SU-DHL-6 (cell line): ENCODE results near the gene KCTD10.
A peak's percentile ranks its signal among the peaks of the same experiment; 100 is the strongest.

Source experiments
- H2AFZ ChIP-seq: fragments of 200-600 bp; sonication (generic); 2 replicates; pipeline ENCODE4 v1.6.1; 2014; ENCODE audit warnings: low read depth, mild to moderate bottlenecking, moderate library complexity, mixed read lengths, antibody characterized with exemption, low read length; ENCODE audit not compliant: severe bottlenecking
- H3F3A ChIP-seq: fragments of 200-600 bp; shearing (Covaris generic); 2 replicates; pipeline ENCODE4 v1.6.0; 2016; ENCODE audit warnings: antibody characterized with exemption, mild to moderate bottlenecking; ENCODE audit not compliant: insufficient read depth
- H3K27ac ChIP-seq: fragments of 200-600 bp; sonication (generic); 2 replicates; pipeline ENCODE4 v1.5.1; 2016; ENCODE audit warnings: low read depth, mild to moderate bottlenecking, low read length, moderate library complexity, mixed read lengths
- H3K27me3 ChIP-seq: fragments of 200-600 bp; sonication (generic), shearing (Covaris generic); 2 replicates; pipeline ENCODE4 v1.6.0; 2014; ENCODE audit warnings: mild to moderate bottlenecking, low read length
- H3K36me3 ChIP-seq: fragments of 200-600 bp; sonication (generic); 2 replicates; pipeline ENCODE4 v1.6.1; 2014; ENCODE audit warnings: mild to moderate bottlenecking, low read length, mixed read lengths
- H3K4me2 ChIP-seq: fragments of 300-600, 200-600 bp; shearing (Covaris generic), sonication (generic); 2 replicates; pipeline ENCODE4 v1.6.0; 2014; ENCODE audit warnings: low read length, low read depth, mild to moderate bottlenecking; ENCODE audit not compliant: poor library complexity, severe bottlenecking
- H3K4me3 ChIP-seq: fragments of 200-600 bp; sonication (generic); 2 replicates; pipeline ENCODE4 v1.5.1; 2014; ENCODE audit warnings: antibody characterized with exemption, low read length, mild to moderate bottlenecking, mixed read lengths; ENCODE audit not compliant: insufficient read depth, poor library complexity, severe bottlenecking
- H3K79me2 ChIP-seq: fragments of 200-600 bp; sonication (generic); 2 replicates; pipeline ENCODE4 v1.6.1; 2014; ENCODE audit warnings: mild to moderate bottlenecking, low read length, moderate library complexity; ENCODE audit not compliant: insufficient read depth
- H3K9ac ChIP-seq: fragments of 200-600 bp; sonication (generic); 2 replicates; pipeline ENCODE4 v1.7.0; 2014; ENCODE audit warnings: mild to moderate bottlenecking, low read length
- H3K9me2 ChIP-seq: fragments of 200-600 bp; sonication (generic); replicated peaks from 2 replicates; pipeline ENCODE4 v1.6.1; 2014; ENCODE audit warnings: low read length; ENCODE audit not compliant: insufficient read depth
- H3K9me3 ChIP-seq: fragments of 200-600 bp; sonication (generic); 2 replicates; pipeline ENCODE4 v1.6.1; 2014; ENCODE audit warnings: low read length, mixed read lengths; ENCODE audit not compliant: insufficient read depth
- H4K20me1 ChIP-seq: fragments of 200-600 bp; sonication (generic); 2 replicates; pipeline ENCODE4 v1.6.1; 2014; ENCODE audit warnings: low read depth, mild to moderate bottlenecking, antibody characterized with exemption, low read length, moderate library complexity, mixed read lengths
- CTCF ChIP-seq: fragments of 200-600 bp; sonication (generic); IDR thresholded peaks from one replicate; pipeline ENCODE4 v1.5.1; 2017; ENCODE audit warnings: antibody characterized with exemption, mild to moderate bottlenecking, low read length, moderate library complexity; ENCODE audit not compliant: insufficient read depth, poor library complexity, severe bottlenecking
- EZH2phosphoT487 ChIP-seq: fragments of 200-600 bp; sonication (generic), shearing (Covaris generic); conservative IDR thresholded peaks from 2 replicates; pipeline ENCODE4 v1.6.1; 2018; ENCODE audit warnings: mild to moderate bottlenecking, antibody characterized with exemption, low read length, moderate library complexity, mixed read lengths

KCTD10 gene

GRCh38 chr12:109449845-109450532 is 27.1 kb downstream of the KCTD10 start:
- Histone ChIP-seq H3K27me3 (no peaks in the 10 kb centered on the region), H3K4me3 (no peak overlapping the region), H3K9ac (no peak overlapping the region), H3K4me2 (no peak overlapping the region), H3K79me2 (no peaks in the 10 kb centered on the region), H4K20me1 (no peaks in the 10 kb centered on the region), H3K27ac (no peak overlapping the region), H3F3A (no peaks in the 10 kb centered on the region), H3K9me2 (no peaks in the 10 kb centered on the region), H3K36me3 (0 out of 2 replicates have a peak, but pooled peaks cover 2% of the 10 kb centered on the region), H3K9me3 (no peaks in the 10 kb centered on the region), H2AFZ (no peak overlapping the region)
- peak; percentile 27 for TF ChIP-seq CTCF
- TF ChIP-seq EZH2phosphoT487: no peak

- Histone ChIP-seq H4K20me1 (no peaks in the 10 kb centered on the region), H3K9ac (no peak overlapping the region), H3K9me2 (no peaks in the 10 kb centered on the region), H3K9me3 (no peaks in the 10 kb centered on the region), H3K4me3 (no peak overlapping the region), H2AFZ (no peak overlapping the region), H3K27ac (no peak overlapping the region), H3K36me3 (0 out of 2 replicates have a peak, but pooled peaks cover 2% of the 10 kb centered on the region), H3K79me2 (no peaks in the 10 kb centered on the region), H3F3A (no peaks in the 10 kb centered on the region), H3K4me2 (no peak overlapping the region), H3K27me3 (no peaks in the 10 kb centered on the region)
- TF ChIP-seq EZH2phosphoT487 (no peak), CTCF (no peak)
These were observed 28.3 kb downstream of the KCTD10 start for GRCh38 chr12:109448707-109449390.

- H2AFZ ChIP-seq: no peak overlapping the region
- H3K4me3 ChIP-seq: no peak overlapping the region
- H3K79me2 ChIP-seq: no peaks in the 10 kb centered on the region
- H3K9me2 ChIP-seq: no peaks in the 10 kb centered on the region
- H3F3A ChIP-seq: no peaks in the 10 kb centered on the region
- H3K36me3 ChIP-seq: 0 out of 2 replicates have a peak, but pooled peaks cover under 1% of the 10 kb centered on the region
- no peak overlapping the region for H3K9ac ChIP-seq
- H3K27me3 ChIP-seq: no peaks in the 10 kb centered on the region
- no peak overlapping the region for H3K4me2 ChIP-seq
- no peak for TF ChIP-seq CTCF
- TF ChIP-seq EZH2phosphoT487: no peak
- H3K9me3 ChIP-seq: no peaks in the 10 kb centered on the region
- H4K20me1 ChIP-seq: no peaks in the 10 kb centered on the region
- no peak overlapping the region for H3K27ac ChIP-seq
These were observed 28.8 kb downstream of the KCTD10 start for GRCh38 chr12:109448272-109448671.
